HG02973 (cell line): ENCODE measurements around the gene ISYNA1.

Source experiments
- ATAC-seq: cut with Tn5 transposase; IDR thresholded peaks from one replicate; pipeline ENCODE4 v1.9.1; 2021; ENCODE audit warnings: moderate library complexity; ENCODE audit not compliant: unreplicated experiment

ISYNA1 gene

GRCh38 chr19:18437491-18438330 is at the start of gene ISYNA1:
Gene ISYNA1, minus strand, starts transcription at chr19:18438133. Its CDS starts 154 bp downstream, at chr19:18437979.
- no peak for ATAC-seq

- no peak for ATAC-seq
Observed at GRCh38 chr19:18486746-18487145, 48.8 kb upstream of the ISYNA1 start.

- ATAC-seq = no peak
Observed at GRCh38 chr19:18484992-18485391, 47.1 kb upstream of the ISYNA1 start.

- ATAC-seq = no peak
Observed at GRCh38 chr19:18483119-18483890, 45.4 kb upstream of the ISYNA1 start.

GRCh38 chr19:18481505-18482222 is 43.7 kb upstream of the ISYNA1 start:
- no peak for ATAC-seq

- no peak for ATAC-seq
Observed at GRCh38 chr19:18480006-18480691, 42.2 kb upstream of the ISYNA1 start.

GRCh38 chr19:18478545-18479311 is 40.8 kb upstream of the ISYNA1 start:
- ATAC-seq = no peak

- no peak for ATAC-seq
Observed at GRCh38 chr19:18477974-18478373, 40.0 kb upstream of the ISYNA1 start.

GRCh38 chr19:18477042-18477779 is 39.3 kb upstream of the ISYNA1 start:
- ATAC-seq = no peak

GRCh38 chr19:18476507-18477041 is 38.6 kb upstream of the ISYNA1 start:
- ATAC-seq = no peak

- no peak for ATAC-seq
Observed at GRCh38 chr19:18475762-18476331, 37.9 kb upstream of the ISYNA1 start.

- ATAC-seq = no peak
Observed at GRCh38 chr19:18475004-18475453, 37.1 kb upstream of the ISYNA1 start.

- no peak for ATAC-seq
Observed at GRCh38 chr19:18474366-18474887, 36.5 kb upstream of the ISYNA1 start.

- ATAC-seq = no peak
Observed at GRCh38 chr19:18473706-18474087, 35.8 kb upstream of the ISYNA1 start.

- ATAC-seq = no peak
Observed at GRCh38 chr19:18473003-18473705, 35.2 kb upstream of the ISYNA1 start.

- ATAC-seq = no peak
Observed at GRCh38 chr19:18470787-18471186, 32.9 kb upstream of the ISYNA1 start.

GRCh38 chr19:18469069-18469846 is 31.3 kb upstream of the ISYNA1 start:
- ATAC-seq = no peak
